GM21360 (cell line): ENCODE results near the gene NDRG4.

Experiments
- ATAC-seq: cut with Tn5 transposase; IDR thresholded peaks from one replicate; pipeline ENCODE4 v1.9.1; 2021; ENCODE audit warnings: mild to moderate bottlenecking, moderate library complexity; ENCODE audit not compliant: unreplicated experiment

NDRG4 gene

GRCh38 chr16:58508671-58509251, 8.8 kb downstream of the NDRG4 start:
- no peak for ATAC-seq

- ATAC-seq, result no peak
Observed at GRCh38 chr16:58509256-58510096, 9.5 kb downstream of the NDRG4 start.

- ATAC-seq, result no peak
Observed at GRCh38 chr16:58510097-58510775, 10.3 kb downstream of the NDRG4 start.

- ATAC-seq, result no peak
Observed at GRCh38 chr16:58510776-58511628, 11.1 kb downstream of the NDRG4 start.

- ATAC-seq, result peak; percentile 37
Observed at GRCh38 chr16:58511933-58512815, 12.2 kb downstream of the NDRG4 start.

GRCh38 chr16:58513874-58514273, 13.9 kb downstream of the NDRG4 start:
- no peak for ATAC-seq

GRCh38 chr16:58515125-58515870, 15.4 kb downstream of the NDRG4 start, which contains the start of gene SETD6:
SETD6 (plus strand) TSS chr16:58515517; CDS start chr16:58515538, 21 bp downstream.
- ATAC-seq, result peak; percentile 62

GRCh38 chr16:58515871-58516767, 16.2 kb downstream of the NDRG4 start:
- peak; percentile 32 for ATAC-seq

- no peak for ATAC-seq
Observed at GRCh38 chr16:58516768-58517107, 16.8 kb downstream of the NDRG4 start.

GRCh38 chr16:58518083-58518979, 18.4 kb downstream of the NDRG4 start:
- ATAC-seq, result peak; percentile 36

GRCh38 chr16:58518980-58519368, 19.0 kb downstream of the NDRG4 start:
- ATAC-seq, result no peak

GRCh38 chr16:58519707-58520106, 19.8 kb downstream of the NDRG4 start:
- no peak for ATAC-seq

GRCh38 chr16:58530179-58530578, 30.2 kb downstream of the NDRG4 start:
- ATAC-seq, result no peak

GRCh38 chr16:58532414-58532813, 32.5 kb downstream of the NDRG4 start:
- ATAC-seq, result no peak

GRCh38 chr16:58533751-58534470, 34.0 kb downstream of the NDRG4 start:
- no peak for ATAC-seq

- no peak for ATAC-seq
Observed at GRCh38 chr16:58535100-58535499, 35.2 kb downstream of the NDRG4 start.

- ATAC-seq, result no peak
Observed at GRCh38 chr16:58536278-58536677, 36.3 kb downstream of the NDRG4 start.
